ENCODE measurements around the gene GDPD3. TPM values are rescaled to one million over a fixed set of nuclear protein-coding genes. Genes with fewer than 3 reads are reported as not detected.
A peak's percentile ranks its signal among the peaks of the same experiment; 100 is the strongest.

Gene GDPD3
- total and polyA plus RNA-seq, 2 of the 13 experiments (the other 11 are each of a cell fraction or from before 2014, with no cell fraction given), result 18.7 to 20.6 TPM

DNA sequence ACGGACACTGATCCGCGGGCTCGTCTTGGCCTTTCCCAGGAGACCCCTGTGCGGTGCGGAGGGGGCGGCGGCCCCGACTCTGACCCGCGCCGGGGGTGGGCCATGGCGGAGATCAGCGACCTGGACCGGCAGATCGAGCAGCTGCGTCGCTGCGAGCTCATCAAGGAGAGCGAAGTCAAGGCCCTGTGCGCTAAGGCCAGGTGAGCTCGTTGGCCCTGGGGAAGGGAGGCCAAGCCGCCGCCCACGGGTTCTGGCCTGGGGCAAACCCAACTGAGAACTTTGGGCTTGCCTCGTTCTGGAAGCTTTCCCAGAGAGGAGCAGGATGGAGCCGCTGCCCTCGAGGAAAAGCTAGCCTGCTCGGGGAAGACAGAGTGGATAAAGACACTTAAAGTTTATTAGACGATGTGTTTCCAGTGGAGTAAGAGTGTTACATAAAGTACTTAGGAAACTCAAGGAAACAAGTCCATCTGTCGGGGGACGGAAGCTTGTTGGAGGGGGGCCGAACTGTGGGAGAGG lies 37.0 kb downstream of the GDPD3 start (continued):
- TF ChIP-seq, protein P1, sequence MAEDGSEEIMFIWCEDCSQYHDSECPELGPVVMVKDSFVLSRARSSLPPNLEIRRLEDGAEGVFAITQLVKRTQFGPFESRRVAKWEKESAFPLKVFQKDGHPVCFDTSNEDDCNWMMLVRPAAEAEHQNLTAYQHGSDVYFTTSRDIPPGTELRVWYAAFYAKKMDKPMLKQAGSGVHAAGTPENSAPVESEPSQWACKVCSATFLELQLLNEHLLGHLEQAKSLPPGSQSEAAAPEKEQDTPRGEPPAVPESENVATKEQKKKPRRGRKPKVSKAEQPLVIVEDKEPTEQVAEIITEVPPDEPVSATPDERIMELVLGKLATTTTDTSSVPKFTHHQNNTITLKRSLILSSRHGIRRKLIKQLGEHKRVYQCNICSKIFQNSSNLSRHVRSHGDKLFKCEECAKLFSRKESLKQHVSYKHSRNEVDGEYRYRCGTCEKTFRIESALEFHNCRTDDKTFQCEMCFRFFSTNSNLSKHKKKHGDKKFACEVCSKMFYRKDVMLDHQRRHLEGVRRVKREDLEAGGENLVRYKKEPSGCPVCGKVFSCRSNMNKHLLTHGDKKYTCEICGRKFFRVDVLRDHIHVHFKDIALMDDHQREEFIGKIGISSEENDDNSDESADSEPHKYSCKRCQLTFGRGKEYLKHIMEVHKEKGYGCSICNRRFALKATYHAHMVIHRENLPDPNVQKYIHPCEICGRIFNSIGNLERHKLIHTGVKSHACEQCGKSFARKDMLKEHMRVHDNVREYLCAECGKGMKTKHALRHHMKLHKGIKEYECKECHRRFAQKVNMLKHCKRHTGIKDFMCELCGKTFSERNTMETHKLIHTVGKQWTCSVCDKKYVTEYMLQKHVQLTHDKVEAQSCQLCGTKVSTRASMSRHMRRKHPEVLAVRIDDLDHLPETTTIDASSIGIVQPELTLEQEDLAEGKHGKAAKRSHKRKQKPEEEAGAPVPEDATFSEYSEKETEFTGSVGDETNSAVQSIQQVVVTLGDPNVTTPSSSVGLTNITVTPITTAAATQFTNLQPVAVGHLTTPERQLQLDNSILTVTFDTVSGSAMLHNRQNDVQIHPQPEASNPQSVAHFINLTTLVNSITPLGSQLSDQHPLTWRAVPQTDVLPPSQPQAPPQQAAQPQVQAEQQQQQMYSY (CRISPR knock-in tag; IDR thresholded peaks at IDR 0.05), result no peak
- TF ChIP-seq ZNF546 (CRISPR knock-in tag; conservative IDR thresholded peaks at IDR 0.05), result no peak
- TF ChIP-seq, protein P2, sequence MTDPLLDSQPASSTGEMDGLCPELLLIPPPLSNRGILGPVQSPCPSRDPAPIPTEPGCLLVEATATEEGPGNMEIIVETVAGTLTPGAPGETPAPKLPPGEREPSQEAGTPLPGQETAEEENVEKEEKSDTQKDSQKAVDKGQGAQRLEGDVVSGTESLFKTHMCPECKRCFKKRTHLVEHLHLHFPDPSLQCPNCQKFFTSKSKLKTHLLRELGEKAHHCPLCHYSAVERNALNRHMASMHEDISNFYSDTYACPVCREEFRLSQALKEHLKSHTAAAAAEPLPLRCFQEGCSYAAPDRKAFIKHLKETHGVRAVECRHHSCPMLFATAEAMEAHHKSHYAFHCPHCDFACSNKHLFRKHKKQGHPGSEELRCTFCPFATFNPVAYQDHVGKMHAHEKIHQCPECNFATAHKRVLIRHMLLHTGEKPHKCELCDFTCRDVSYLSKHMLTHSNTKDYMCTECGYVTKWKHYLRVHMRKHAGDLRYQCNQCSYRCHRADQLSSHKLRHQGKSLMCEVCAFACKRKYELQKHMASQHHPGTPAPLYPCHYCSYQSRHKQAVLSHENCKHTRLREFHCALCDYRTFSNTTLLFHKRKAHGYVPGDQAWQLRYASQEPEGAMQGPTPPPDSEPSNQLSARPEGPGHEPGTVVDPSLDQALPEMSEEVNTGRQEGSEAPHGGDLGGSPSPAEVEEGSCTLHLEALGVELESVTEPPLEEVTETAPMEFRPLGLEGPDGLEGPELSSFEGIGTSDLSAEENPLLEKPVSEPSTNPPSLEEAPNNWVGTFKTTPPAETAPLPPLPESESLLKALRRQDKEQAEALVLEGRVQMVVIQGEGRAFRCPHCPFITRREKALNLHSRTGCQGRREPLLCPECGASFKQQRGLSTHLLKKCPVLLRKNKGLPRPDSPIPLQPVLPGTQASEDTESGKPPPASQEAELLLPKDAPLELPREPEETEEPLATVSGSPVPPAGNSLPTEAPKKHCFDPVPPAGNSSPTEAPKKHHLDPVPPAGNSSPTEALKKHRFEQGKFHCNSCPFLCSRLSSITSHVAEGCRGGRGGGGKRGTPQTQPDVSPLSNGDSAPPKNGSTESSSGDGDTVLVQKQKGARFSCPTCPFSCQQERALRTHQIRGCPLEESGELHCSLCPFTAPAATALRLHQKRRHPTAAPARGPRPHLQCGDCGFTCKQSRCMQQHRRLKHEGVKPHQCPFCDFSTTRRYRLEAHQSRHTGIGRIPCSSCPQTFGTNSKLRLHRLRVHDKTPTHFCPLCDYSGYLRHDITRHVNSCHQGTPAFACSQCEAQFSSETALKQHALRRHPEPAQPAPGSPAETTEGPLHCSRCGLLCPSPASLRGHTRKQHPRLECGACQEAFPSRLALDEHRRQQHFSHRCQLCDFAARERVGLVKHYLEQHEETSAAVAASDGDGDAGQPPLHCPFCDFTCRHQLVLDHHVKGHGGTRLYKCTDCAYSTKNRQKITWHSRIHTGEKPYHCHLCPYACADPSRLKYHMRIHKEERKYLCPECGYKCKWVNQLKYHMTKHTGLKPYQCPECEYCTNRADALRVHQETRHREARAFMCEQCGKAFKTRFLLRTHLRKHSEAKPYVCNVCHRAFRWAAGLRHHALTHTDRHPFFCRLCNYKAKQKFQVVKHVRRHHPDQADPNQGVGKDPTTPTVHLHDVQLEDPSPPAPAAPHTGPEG (CRISPR knock-in tag; IDR thresholded peaks at IDR 0.05), result no peak
- TF ChIP-seq PCBP1 (IDR thresholded peaks at IDR 0.05; ENCODE audit: borderline replicate concordance, low read depth, low read length), result no peak
- no peak for TF ChIP-seq SOX6 (IDR thresholded peaks at IDR 0.05)
- no peak for TF ChIP-seq SOX6 (CRISPR knock-in tag; IDR thresholded peaks at IDR 0.05)
- 0 out of 2 replicates have a peak, but pooled peaks have one; percentile 56 for TF ChIP-seq PAWR (CRISPR knock-in tag; IDR thresholded peaks at IDR 0.05; ENCODE audit: borderline replicate concordance)
- TF ChIP-seq THYN1 (CRISPR knock-in tag; IDR thresholded peaks at IDR 0.05; ENCODE audit: borderline replicate concordance, low read depth), result no peak
- peak; percentile 23; the same call in 1 of the 2 replicates for TF ChIP-seq SP2 (CRISPR knock-in tag; IDR thresholded peaks at IDR 0.05)
- TF ChIP-seq NR2F6 (IDR thresholded peaks at IDR 0.05), result no peak
- no peak for TF ChIP-seq NR2F6 (CRISPR knock-in tag; IDR thresholded peaks at IDR 0.05)
- no peak for TF ChIP-seq TAF1 (CRISPR knock-in tag; IDR thresholded peaks at IDR 0.05)
- TF ChIP-seq, protein P3, sequence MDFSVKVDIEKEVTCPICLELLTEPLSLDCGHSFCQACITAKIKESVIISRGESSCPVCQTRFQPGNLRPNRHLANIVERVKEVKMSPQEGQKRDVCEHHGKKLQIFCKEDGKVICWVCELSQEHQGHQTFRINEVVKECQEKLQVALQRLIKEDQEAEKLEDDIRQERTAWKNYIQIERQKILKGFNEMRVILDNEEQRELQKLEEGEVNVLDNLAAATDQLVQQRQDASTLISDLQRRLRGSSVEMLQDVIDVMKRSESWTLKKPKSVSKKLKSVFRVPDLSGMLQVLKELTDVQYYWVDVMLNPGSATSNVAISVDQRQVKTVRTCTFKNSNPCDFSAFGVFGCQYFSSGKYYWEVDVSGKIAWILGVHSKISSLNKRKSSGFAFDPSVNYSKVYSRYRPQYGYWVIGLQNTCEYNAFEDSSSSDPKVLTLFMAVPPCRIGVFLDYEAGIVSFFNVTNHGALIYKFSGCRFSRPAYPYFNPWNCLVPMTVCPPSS (IDR thresholded peaks at IDR 0.05), result no peak
- TF ChIP-seq, protein P4, sequence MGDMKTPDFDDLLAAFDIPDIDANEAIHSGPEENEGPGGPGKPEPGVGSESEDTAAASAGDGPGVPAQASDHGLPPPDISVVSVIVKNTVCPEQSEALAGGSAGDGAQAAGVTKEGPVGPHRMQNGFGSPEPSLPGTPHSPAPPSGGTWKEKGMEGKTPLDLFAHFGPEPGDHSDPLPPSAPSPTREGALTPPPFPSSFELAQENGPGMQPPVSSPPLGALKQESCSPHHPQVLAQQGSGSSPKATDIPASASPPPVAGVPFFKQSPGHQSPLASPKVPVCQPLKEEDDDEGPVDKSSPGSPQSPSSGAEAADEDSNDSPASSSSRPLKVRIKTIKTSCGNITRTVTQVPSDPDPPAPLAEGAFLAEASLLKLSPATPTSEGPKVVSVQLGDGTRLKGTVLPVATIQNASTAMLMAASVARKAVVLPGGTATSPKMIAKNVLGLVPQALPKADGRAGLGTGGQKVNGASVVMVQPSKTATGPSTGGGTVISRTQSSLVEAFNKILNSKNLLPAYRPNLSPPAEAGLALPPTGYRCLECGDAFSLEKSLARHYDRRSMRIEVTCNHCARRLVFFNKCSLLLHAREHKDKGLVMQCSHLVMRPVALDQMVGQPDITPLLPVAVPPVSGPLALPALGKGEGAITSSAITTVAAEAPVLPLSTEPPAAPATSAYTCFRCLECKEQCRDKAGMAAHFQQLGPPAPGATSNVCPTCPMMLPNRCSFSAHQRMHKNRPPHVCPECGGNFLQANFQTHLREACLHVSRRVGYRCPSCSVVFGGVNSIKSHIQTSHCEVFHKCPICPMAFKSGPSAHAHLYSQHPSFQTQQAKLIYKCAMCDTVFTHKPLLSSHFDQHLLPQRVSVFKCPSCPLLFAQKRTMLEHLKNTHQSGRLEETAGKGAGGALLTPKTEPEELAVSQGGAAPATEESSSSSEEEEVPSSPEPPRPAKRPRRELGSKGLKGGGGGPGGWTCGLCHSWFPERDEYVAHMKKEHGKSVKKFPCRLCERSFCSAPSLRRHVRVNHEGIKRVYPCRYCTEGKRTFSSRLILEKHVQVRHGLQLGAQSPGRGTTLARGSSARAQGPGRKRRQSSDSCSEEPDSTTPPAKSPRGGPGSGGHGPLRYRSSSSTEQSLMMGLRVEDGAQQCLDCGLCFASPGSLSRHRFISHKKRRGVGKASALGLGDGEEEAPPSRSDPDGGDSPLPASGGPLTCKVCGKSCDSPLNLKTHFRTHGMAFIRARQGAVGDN (CRISPR knock-in tag; IDR thresholded peaks at IDR 0.05), result peak; percentile 13; the same call in 1 of the 2 replicates

Measured in HepG2 (cell line).